C4-2B (cell line): ENCODE measurements around the gene ACSM5.

Source experiments
- CTCF ChIP-seq: fragments of 450-650 bp; conservative IDR thresholded peaks from 2 replicates; pipeline ENCODE4 v1.5.1; 2017; ENCODE audit warnings: mild to moderate bottlenecking
- ZFX ChIP-seq: fragments of 450-650 bp; IDR thresholded peaks from 2 replicates; pipeline ENCODE4 v1.6.1; 2017

GRCh38 chr16:20397468-20398074 is 11.8 kb upstream of the ACSM5 start:
- TF ChIP-seq CTCF: no peak
- no peak for TF ChIP-seq ZFX
